IPS-NIHi11 (cell line): ENCODE measurements around the gene C2orf92.
"Not testable (repeated sequence)": the region's sequence is repeated elsewhere in the genome, so short reads cannot be mapped to it uniquely, and the experiment has no call there.

Experiments
- DNase-seq: peaks from one replicate; pipeline ENCODE4 v3.0.0; 2012; ENCODE audit warnings: mixed read lengths, low spot score

C2orf92 gene

DNA sequence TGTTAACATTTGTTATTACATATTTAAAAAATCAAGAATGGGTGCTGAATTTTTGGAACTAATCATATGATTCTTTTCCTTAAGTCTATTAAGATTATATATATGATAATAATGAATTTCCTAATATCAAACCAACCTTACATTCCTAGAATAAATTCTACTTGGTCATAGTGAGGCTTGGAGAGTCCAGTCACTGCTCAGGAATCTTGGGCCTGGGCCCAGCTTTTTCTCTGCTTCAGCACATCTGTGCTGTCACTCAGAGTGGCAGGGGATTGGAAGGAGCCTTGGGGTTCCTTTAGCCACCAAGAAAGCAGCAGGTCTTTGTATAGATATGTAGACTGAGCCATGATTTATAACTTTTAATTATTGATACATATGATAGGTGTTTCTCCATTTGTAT is 24.0 kb downstream of the C2orf92 start:
- no peak for DNase-seq

DNA sequence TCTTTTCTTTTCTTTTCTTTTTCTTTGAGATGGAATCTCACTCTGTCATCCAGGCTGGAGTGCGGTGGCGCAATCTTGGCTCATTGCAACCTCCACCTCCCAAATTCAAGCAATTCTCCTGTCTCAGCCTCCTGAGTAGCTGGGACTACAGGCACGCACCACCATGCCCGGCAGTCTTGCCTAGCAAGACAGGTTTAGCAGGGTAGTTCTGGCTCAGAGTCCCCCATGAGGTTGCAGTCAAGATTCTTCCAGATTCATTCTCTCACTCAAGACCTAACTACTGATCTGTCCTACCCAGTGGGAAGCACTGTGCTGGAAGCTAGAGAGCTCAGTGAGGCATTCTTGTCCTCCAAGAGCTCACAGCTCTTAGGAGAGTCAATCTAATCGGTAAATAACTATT is 26.2 kb downstream of the C2orf92 start:
- no peak for DNase-seq

DNA sequence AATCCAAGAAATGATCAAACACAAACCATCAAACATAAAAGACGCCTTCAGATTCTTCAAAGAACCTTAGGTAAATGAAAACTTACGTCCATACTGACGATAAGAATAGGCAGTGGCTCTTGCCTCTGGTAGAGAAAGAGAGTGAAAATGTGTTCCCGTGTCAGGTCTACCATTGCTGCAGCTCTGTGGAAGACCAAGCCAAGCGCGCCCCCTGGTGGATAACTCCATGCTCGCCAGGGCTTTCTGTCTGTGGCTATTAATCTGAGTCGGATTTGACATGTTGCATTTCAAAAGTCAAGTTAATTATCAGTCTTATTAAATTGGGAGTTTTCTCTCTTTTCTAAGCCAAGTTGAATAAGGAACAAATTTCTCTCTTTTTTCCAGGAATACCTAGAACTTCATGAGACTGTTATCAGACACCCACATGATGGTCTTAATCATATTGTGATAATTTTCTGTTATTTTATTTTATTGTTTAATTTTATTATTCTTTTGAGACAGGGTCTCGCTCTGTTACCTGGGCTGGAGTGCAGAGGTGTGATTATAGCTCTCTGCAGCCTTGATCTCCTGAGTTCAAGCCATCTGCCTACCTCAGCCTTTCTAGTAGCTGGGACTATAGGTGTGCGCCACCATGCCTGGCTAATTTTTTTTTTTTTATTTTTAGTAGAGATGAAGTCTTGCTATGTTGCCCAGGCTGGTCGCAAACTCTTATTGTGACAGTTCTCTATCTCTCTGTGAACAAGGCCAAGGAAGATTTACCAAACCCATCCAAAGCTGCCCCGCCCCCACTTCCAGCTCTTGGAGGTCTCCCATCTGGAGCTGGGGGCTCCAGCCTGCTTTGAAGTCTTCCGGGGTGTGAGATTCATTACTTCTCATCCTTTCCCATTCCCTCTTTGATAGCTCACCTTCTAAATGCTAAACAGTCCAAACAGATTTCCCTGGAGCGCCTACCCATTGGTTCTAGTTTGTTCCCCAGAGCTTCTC is 28.0 kb downstream of the C2orf92 start:
- DNase-seq = peak; percentile 83

DNA sequence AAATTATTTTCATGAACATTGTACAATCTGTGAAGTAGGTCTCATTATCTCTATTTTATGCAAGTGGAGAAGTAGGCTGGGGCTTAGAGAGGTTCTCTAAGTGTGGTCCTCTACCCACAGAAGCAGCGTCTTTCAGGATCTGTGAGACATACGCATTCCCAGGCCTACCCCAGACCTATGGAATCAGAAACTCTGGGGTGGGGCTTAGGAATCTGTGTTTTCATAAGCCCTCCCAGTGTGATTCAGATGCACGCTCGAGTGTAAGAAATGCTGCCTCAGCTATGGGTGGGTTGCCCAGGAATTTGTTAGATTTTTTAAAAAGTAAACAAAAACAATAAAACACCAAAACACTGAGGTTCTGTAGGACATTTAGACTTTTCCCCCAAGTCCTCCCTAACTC is 29.0 kb downstream of the C2orf92 start:
- DNase-seq = no peak

DNA sequence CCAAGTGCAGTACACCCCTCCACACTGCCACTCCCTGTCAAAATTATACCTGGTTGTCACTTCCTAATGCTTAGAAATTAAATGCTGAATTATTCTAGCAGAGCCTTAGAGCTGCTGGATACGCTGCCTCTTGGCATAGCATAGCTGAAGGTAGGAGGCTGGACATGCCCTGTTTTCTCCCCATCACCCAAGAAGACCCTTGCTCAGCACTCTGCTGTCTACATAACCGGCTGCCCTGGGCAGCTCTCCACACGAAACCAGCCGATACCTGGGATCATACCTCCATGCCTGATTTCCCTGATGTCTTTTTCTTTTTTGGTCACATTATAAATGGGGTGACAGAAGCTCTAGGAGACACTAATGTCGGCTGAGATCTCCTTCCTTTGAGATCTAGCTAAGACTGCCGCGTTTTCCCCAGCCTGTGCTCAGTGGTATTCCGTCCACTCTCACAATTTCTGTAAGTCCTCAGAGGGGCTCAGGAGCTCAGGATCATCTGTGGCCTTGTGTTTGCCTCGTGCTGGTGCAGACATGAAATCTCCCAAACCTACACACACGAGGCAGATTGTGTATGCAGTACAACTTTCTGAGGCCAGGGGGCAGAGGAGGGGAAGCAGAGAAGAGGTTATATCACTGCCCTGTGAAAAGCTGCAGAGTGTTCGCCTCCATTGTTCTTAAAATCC is 30.4 kb downstream of the C2orf92 start:
- DNase-seq = peak; percentile 58

DNA sequence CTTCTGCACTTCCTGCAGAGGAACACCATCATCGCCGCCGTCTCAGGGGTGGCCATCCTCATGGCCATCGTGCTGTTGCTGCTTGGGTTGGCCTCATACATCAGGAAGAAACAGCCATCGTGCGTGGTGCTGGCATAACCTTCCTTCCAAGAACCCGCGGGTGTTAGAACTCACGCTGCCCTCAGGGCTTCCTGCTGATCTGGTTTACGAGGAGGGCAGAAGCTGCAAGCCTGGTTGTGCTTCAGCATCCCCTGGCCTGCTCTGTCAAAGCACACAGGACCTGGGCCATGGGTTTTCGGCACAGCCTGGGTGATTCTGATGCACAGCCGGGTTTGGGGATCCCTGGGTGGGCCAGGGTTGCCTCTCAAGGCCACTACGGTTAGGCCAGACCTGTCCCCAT is 31.7 kb downstream of the C2orf92 start:
- no peak for DNase-seq

DNA sequence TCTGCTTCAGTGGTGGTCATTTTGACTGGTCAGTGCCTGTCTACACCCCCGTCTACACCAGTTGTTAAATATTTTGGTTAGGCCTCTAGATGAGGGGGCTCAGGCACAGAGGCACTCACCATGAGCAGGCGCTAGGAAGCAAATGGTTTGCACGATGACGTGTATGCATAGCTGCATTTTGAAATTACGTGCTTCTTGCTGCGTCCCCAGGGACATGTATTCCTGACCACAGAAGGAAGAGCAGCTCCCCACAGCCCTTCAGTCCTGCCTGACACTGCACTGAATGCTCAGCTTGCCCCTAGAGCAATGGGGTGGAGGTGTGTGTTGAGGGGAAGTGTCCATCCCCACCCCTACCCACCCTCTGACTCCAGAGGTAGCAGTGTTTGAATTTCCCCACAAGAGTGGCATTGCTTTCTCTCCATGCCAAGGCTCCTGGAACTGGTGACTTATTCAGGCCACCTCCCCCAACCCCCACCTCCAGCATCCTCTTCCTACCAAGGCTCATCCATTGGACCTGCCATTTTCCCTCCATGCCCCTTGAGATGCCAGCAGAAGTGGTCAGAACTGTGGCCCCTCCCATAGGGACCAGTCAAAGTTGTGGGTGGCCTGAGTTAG is 32.4 kb downstream of the C2orf92 start:
- DNase-seq = no peak

DNA sequence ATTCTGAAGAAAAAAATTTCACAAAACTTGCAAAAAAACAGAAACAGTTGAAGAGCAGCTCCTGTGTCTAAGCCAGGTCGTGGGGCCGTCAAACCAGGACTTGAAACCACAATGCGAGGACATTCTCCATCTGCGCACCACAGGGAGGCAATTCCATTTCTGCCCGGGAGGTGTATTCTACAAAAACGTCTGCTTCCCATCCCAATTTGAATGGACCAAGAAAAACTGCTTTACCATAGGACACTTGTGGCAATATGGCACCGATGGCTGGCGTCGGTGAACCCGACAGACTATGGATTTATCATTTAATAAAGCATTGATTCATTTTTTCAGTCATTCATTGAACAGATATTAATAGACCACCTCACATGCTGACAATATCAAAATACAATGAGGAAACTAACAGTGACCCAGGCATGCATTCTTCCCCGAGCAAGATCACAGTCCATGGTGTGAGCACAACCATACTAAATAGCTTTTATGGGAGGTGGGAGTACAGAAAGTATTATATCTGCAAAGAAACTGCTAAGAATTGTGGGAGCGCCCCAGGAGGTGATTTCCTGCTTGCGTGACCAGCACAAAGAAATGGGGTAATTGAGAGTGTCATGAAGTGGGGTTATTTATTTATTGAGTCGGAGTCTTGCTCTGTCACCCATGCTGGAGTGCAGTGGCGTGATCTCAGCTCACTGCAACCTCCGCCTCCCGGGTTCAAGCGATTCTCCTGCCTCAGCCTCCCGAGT is 33.4 kb downstream of the C2orf92 start:
- no peak for DNase-seq

DNA sequence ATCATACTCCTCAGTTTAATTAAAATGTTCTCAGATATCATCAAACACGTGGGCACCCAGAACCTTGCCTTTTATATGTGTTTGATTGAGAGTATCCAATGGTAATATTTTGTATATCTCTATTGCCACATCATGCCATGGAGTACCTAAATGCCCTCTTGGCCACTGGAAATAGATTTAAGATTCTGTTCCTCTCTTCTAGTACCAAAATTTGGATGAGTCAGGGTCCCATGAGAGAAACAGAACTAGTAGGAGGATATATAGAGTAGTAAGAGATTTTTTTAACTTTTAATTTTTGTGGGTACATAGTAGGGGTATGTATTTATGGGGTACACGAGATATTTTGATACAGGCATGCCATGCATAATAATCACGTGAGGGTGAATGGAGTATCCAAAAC is 34.2 kb downstream of the C2orf92 start:
- no peak for DNase-seq

DNA sequence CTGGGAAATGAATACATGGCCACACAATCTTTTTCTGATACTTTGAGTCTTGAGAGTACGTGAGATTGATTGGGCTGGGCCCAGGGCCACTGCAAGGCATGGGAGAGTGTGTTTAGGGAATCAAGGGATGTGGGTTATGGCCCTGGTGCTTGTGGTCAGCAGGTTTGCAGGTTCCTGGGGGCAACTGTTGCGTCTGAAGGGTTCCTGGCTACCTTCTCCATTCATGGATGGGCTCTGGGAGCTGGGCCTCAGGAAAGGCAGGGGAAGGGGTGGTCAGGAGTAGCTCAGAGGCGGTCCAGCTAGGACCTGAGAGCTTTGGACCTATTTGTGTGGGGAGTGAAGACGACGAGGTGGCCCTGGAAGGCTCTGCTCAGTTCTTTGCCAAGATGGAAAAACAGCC is 35.5 kb downstream of the C2orf92 start:
- no peak for DNase-seq

DNA sequence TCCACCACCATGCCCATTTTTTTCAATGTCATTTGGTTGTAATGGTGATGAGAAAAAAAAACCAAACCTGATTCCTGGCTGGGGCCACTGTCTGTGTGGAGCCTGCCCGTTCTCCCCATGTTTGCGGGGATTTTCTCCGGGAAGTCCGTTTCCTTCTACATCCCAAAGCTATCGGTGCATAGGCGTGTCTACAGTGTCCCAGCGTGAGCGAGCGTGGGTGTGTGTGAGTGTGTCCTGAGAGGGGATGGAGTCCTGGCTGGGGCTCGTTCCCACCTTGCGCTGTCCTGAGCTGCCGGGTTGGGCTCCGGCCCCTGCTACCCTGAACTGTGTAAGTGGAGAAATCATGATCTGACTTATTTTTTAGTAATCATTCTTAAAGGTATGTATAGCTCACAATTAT is 36.6 kb downstream of the C2orf92 start:
- DNase-seq = no peak

DNA sequence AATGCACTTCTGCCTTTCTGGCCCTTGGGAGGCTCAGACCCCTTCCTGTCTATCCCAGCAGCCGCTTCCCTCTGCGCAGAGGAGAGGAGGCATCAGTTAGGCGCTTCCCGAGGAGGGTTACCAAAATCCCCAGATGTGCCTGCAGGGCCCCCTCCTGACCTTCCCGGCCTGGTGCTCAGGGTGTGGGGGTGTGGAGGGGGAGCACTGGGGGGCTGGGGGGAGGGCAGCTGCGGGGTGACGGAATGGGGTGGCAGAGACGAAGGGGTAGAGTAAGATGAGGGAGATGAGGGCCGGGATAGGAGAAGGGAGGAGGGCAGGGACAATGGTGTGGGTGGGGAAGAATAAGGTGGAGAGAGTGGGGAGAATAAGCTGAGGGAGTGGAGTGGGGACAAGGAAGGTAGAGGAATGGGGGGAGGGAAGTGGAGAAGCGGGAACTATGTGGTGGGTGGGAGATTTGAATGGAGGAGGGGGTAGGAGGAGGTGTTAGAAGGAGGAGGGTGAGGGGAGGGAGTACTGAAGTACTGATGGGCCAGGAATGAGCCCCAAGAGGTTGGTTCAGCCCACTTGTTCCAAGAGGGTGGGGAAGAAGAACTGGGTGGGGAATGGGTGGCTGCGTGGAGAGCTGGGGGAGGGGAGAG is 37.3 kb downstream of the C2orf92 start:
- DNase-seq = no peak

DNA sequence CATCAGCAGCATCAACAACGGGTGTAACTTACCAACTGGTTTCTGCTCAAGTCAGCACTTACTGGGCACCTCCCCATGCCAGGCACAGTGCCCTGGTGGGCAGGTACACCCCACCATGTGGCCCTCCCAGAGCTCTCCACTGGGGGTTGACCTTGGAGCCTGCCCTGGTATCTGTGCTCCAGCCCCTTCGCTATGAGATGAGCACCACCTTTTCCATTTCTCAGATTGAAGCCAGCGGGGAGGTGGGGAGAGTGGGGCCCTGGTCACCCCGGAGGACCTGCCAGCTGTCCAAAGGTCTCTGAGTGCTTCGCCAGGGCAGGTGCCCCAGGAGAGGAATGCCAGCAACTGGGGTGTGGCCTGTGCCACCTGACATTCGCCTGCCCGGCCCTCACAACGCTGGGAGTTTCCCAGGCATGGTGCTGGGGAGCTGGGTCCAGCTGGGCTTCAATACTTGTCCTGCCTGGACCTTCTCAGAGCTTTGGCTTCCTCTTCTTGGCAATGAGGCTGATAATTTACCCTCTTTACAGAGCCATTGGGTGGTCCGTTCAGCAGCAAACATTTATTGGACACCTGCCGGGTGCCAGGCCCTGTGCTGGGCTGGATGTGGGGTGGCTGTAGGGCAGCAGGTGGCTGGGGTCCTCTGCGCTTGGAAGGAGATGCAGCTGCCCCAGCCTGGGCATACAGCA is 38.0 kb downstream of the C2orf92 start:
- DNase-seq = no peak

DNA sequence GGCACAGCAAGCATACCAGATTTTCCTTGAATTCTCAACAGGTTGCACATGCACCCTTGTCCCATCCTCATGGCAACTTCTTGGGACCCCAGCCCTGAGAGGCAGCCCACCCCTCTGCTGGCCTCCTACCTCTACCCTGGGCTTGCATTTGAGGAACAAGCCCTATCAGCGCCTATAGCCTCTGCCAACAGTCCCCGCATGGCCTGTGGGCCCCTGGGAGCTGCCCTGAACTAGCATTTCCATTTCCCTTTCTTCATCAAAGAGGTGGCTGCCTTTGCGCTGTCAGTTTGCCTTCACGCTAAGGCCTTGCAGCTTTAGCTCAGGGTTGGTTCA is 38.5 kb downstream of the C2orf92 start:
- no peak for DNase-seq

DNA sequence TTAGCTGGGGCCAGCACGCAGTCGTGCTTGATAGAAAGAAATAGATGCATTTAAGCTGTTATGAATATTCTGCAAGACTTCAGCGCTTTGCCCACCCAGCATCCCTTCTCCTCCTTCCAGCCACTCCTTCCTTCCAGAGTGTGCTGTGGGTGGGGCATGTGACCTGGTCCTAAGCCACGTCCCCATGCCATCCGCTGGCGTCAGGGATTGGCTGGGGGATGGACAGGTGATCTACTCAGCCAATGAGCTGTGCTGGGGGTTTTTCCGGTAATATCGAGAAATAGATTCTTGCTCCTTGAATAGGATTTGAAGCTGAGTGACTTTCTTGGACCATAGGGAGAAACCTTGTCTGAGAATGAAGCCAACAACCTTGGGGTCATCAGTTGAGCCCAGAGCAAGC is 39.1 kb downstream of the C2orf92 start:
- DNase-seq = no peak

DNA sequence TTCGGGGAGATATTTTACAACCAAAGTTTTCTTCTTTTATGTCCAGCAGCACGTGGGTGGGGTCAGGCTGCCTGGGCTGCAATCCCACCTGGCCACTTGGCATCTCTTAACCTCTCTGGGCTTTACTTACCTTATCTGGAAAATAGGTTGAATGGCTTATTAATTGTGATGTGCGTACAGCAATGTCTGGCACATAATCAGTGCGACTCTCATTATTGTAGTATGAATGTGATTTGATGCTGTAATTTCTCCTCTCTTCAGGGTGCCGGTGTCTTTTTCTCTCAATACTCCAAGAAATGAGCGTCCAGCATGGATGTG is 41.8 kb downstream of the C2orf92 start:
- DNase-seq = no peak

DNA sequence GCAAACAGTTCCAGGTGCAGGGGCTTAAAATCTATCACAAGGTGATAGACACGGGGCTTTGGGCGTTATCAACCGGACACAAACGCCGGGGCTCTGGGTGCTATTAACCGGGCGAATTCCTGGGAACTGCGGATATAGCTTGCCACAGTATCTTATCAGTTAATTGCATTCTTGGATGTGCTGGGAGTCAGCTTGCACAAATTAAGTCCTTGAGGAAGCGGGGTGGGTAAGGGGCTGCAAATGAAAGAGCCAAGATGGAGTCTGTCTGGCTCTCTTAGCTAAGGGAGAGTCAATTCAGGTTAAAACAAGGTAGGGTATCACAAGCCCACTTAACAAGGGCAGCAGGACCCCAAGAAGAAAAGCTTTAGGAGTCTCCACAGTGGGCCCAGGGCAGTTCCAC is 42.7 kb downstream of the C2orf92 start:
- not testable (repeated sequence) for DNase-seq

DNA sequence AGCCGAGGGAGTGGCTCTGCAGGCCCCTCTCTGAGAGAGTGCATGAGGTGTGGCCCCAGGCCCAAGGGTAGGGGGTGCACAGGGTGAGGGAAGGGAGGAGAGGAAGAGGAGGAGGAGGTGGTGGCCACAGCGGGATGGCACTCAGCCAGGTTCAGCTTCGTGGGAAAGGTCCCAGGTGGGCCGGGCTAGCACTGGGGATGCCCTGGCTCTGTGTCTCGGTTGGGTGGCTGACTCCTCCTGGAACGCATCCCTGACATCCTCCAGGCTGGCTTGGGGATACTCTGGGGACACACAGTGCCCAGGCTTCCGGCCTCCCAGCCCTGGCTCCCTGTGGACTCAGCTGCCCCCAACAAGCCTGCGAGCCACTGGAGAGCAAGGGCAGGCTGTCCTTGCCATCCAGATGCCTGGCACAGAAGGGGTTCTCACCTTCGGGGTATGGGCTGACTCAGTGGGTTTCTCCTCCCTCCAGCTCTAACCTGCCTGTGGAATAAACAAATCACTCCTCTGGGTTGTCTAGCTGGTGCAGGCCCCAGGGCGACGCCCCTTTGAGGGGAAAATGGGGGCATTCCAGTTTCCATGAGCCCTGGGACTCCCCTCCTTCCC is 43.3 kb downstream of the C2orf92 start:
- DNase-seq = no peak

DNA sequence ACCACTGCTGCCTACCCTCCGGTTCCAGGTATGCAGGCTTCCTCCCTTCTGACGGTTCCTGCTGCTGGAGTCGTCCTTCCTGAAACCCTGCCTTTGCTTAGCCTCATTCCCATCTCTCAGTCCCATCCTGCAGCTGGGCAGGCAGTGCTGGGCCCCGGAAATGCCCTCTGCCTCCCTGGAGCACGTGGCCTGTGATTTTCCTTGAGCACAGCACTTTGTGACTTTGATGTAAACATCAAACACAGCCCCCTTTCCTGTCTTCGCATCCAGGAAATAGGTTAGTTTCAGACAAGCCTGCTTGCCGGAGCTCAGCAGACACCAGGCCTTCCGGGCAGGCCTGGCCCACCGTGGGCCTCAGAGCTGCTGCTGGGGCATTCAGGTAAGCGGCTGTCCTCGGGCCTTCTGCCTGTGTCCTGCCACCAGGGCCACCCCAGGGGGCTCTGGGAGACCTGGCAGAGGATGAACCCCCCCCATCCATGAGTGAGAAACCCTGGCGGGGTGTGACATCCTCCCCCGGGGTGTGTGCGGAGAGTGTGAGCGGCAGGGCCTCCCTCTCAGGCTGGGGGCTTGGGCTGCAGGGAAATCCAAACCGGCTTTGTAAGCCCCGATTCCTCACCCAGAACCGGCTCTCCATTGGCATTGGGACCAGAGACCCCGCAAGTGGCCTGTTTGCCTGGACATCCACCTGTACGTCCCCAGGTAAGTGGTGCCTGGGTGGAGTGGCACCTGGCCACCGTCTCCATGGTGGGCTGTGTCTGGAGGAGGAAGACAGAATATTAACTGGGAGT is 44.0 kb downstream of the C2orf92 start, which contains the start of gene ZAP70:
ZAP70 (plus strand) TSS at position 281 of the 788 bp plus-strand sequence. CDS start 10,461 bp downstream, outside the sequence.
- no peak for DNase-seq
